ENCODE data around the gene RTCB.

The RTCB gene

DNA sequence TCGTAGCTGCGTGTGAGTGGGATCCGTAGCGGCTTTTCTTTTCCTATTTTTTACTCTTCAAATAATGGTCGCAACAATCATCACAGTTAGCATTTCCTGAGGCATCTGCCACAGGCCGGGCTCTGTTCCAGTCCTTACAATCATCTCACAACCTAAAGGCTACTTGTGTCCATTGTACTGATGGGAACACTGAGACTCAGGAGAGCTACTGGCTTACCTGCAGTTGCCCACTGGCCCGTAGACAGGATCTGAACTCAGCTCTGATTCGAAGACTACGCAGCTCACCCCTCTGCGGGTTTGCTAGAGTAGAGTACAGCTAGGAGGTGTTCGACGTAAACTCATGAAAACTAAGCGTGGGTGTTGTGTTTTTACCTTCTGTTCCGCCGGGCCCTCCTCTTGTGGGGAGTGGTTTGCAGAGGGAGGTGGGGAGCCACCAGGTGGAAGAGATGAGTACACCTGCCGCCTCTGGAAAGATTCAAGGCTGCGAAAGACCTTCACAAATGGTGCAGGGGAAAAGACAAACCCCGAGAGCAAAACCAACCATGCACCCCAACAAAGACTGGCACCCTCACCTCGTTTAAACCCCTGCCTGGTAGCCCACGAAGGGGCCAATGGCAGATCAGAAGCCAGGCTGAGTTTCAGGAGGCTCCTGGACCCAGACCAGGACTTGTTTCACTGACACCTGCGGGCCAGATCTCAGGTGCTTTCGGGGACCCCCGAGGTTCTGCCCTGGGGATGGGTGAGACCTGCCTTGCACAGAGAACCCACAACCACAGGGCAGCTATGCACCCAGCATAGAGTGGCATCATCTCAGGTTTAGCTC is 72.6 kb downstream of the RTCB start:
- no peak for DNase-seq (ENCODE audit: low spot score)

DNA sequence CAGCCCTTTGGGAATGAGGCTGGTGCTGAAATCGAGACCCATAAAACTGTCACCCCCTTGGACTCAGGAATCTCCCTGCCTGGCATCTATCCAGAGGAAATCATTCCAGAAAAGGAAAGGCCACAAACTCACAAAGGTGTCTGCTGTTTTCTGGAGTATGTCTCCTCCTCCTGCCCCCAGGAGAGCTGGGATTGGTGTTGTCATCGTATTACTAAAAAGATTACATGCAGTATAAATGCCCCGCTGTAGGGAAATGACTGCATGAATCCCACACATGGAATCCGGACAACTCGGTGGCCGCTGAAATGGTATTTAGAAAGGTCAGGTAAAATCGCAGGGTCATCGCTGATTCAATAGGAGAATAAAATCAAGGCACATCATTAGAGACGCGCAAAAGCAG is 73.3 kb downstream of the RTCB start:
- DNase-seq (ENCODE audit: low spot score) = no peak
